KMS-11 (cell line): Measurements from ENCODE around the gene GTF2B.
"Not testable (repeated sequence)": the region's sequence is repeated elsewhere in the genome, so short reads cannot be mapped to it uniquely, and the experiment has no call there.

Experiments used
- H2AFZ ChIP-seq: fragments of 200-600 bp; sonication (generic); 2 replicates; pipeline ENCODE4 v1.6.1; 2016; ENCODE audit warnings: antibody characterized with exemption, mixed run types, low read depth
- H3K27ac ChIP-seq: fragments of 200-600 bp; sonication (generic); 2 replicates; pipeline ENCODE4 v1.6.1; 2016; ENCODE audit warnings: mild to moderate bottlenecking, mixed run types
- H3K27me3 ChIP-seq: fragments of 200-600 bp; sonication (generic); 2 replicates; pipeline ENCODE4 v1.6.1; 2017; ENCODE audit warnings: mild to moderate bottlenecking, low read depth, mixed run types, moderate library complexity; ENCODE audit not compliant: insufficient read depth
- H3K36me3 ChIP-seq: fragments of 200-600 bp; sonication (generic); 2 replicates; pipeline ENCODE4 v1.6.1; 2017; ENCODE audit warnings: mild to moderate bottlenecking, mixed run types; ENCODE audit not compliant: insufficient read depth
- H3K4me1 ChIP-seq: fragments of 200-600 bp; sonication (generic); 2 replicates; pipeline ENCODE4 v1.6.1; 2016; ENCODE audit warnings: mild to moderate bottlenecking, low read depth, mixed run types; ENCODE audit not compliant: poor library complexity, severe bottlenecking
- H3K4me2 ChIP-seq: fragments of 200-600 bp; sonication (generic); 2 replicates; pipeline ENCODE4 v1.7.0; 2016; ENCODE audit warnings: mild to moderate bottlenecking, mixed run types
- H3K4me3 ChIP-seq: fragments of 200-600 bp; sonication (generic); IDR thresholded peaks from 2 replicates; pipeline ENCODE4 v1.6.1; 2017; ENCODE audit warnings: low read depth, low read length, mixed read lengths; ENCODE audit not compliant: insufficient read depth
- H3K79me2 ChIP-seq: fragments of 200-600 bp; sonication (generic); 2 replicates; pipeline ENCODE4 v1.6.1; 2016; ENCODE audit warnings: low read depth, mixed run types; ENCODE audit not compliant: insufficient read depth
- H3K9ac ChIP-seq: fragments of 200-600 bp; sonication (generic); 2 replicates; pipeline ENCODE4 v1.6.1; 2016; ENCODE audit warnings: mild to moderate bottlenecking, mixed run types
- H4K20me1 ChIP-seq: fragments of 200-600 bp; sonication (generic); 2 replicates; pipeline ENCODE4 v1.6.1; 2016; ENCODE audit warnings: mild to moderate bottlenecking, mixed run types; ENCODE audit not compliant: insufficient read depth
- TF ChIP-seq, protein P1 (sequence below): fragments of 200-600 bp; sonication (generic); conservative IDR thresholded peaks from 2 replicates; pipeline ENCODE4 v1.6.1; 2017; ENCODE audit warnings: low read depth, mild to moderate bottlenecking, antibody characterized with exemption, low read length, moderate library complexity, mixed read lengths

Gene GTF2B

DNA sequence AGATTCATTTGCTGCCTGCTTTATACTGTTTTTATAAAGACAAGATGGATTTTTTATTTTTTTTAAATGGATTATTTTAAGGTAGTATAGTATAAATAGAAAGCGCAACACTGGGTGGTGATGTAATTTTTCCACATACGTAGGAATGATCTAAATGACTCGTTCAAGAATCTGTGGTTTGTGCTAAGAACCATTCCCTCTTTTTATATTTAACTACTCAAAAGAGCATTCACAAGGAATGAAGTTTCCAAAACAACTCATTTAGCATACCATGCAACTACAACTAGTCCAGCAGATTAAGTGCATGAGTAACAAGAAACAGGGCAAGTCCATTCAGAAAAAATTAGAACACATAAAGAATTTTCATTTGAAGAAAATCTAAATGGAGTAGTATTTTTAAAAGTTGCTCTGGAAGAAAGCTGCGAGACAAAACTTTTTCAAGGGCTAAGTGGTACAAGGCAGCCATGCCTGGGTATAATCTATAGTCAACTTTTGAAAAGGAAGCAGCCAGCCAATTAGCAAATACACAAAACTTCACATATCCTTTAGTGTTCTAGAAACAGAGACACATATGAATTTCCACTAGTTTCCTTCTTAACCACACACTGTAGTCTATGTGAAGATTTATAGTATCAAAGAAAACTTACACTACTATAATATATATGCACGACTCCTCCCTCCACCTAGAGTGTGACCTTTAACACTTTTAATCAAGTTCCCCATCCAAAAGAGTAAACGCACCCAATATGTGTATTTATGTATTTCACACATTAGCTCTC is 23.4 kb downstream of the GTF2B start:
- Histone ChIP-seq H3K27me3 (no peaks in the 10 kb centered on the region), H4K20me1 (no peaks in the 10 kb centered on the region), H3K36me3 (no peaks in the 10 kb centered on the region), H3K27ac (no peak overlapping the region), H2AFZ (no peak overlapping the region), H3K9ac (no peak overlapping the region), H3K79me2 (peaks cover 18% of the 10 kb centered on the region; the same call in 1 of the 2 replicates), H3K4me2 (no peak overlapping the region), H3K4me1 (no peaks in the 10 kb centered on the region), H3K4me3 (no peak overlapping the region)
- TF ChIP-seq, protein P1, sequence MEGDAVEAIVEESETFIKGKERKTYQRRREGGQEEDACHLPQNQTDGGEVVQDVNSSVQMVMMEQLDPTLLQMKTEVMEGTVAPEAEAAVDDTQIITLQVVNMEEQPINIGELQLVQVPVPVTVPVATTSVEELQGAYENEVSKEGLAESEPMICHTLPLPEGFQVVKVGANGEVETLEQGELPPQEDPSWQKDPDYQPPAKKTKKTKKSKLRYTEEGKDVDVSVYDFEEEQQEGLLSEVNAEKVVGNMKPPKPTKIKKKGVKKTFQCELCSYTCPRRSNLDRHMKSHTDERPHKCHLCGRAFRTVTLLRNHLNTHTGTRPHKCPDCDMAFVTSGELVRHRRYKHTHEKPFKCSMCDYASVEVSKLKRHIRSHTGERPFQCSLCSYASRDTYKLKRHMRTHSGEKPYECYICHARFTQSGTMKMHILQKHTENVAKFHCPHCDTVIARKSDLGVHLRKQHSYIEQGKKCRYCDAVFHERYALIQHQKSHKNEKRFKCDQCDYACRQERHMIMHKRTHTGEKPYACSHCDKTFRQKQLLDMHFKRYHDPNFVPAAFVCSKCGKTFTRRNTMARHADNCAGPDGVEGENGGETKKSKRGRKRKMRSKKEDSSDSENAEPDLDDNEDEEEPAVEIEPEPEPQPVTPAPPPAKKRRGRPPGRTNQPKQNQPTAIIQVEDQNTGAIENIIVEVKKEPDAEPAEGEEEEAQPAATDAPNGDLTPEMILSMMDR, result no peak

DNA sequence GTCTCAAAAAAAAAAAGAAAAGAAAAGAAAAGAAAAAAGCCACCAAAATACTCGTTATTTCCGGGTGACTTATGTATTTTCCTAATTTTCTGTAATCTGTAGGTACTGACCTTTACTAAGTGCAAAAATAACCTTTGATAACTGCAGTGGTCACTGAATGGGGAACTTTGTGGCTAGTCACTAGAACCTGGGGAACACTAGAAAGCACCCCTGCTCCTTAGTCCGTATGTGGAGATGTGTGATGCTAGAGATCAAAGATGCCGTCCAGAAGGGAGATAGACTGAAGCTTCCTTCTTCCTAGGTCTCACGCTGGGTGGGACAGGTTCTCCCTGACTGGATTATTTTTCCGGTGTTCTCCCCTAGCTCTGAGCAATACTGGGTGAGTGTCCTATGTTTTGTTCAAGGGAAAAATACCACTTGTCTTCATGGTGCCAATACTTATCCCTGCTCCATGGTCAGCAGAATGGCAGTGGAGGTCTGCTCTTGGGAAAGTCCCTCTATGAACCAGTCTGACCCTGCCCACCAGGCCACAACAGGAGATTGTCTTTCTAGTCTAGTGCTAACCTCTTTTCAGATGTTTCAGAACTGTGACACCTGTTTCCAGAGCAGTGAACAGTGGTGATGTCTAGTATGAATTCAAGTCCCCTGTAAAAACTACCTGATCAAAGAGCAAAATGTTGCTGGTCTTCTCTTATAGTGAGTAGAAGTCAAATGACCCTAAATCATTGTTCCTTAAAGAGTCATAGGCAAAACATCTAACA is 39.9 kb downstream of the GTF2B start:
- H3K27me3 ChIP-seq, result no peaks in the 10 kb centered on the region
- H3K4me2 ChIP-seq, result no peak overlapping the region
- H4K20me1 ChIP-seq, result no peaks in the 10 kb centered on the region
- no peaks in the 10 kb centered on the region for H3K36me3 ChIP-seq
- no peak overlapping the region for H3K4me3 ChIP-seq
- H3K79me2 ChIP-seq, result no peaks in the 10 kb centered on the region
- H3K27ac ChIP-seq, result no peak overlapping the region
- H3K9ac ChIP-seq, result no peak overlapping the region
- TF ChIP-seq, protein P1, result no peak
- H2AFZ ChIP-seq, result no peak overlapping the region
- H3K4me1 ChIP-seq, result no peaks in the 10 kb centered on the region

DNA sequence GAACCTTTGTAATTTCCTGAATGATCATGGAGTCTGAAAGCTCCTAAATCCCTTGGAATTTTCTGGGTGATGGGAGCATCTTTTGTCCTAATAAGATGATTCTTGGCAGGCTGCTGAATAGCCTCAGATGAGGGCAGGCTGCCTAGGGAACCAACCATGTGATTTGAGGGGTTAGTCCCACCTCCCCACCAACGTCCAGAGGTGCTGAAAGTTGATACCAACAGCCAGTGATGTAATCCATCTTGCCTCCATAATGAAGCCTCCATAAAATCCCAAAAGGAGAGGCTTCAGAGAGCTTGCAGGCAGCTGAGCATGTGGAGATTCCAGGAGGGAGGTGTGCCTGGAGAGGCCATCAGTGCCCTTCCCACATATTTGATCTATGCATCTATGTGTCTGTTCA is 43.7 kb downstream of the GTF2B start:
- H3K36me3 ChIP-seq, result no peaks in the 10 kb centered on the region
- H2AFZ ChIP-seq, result no peak overlapping the region
- no peaks in the 10 kb centered on the region for H4K20me1 ChIP-seq
- H3K4me3 ChIP-seq, result no peak overlapping the region
- H3K4me2 ChIP-seq, result no peak overlapping the region
- H3K4me1 ChIP-seq, result no peaks in the 10 kb centered on the region
- no peak overlapping the region for H3K9ac ChIP-seq
- H3K79me2 ChIP-seq, result no peaks in the 10 kb centered on the region
- H3K27ac ChIP-seq, result no peak overlapping the region
- TF ChIP-seq, protein P1, result no peak
- H3K27me3 ChIP-seq, result no peaks in the 10 kb centered on the region

DNA sequence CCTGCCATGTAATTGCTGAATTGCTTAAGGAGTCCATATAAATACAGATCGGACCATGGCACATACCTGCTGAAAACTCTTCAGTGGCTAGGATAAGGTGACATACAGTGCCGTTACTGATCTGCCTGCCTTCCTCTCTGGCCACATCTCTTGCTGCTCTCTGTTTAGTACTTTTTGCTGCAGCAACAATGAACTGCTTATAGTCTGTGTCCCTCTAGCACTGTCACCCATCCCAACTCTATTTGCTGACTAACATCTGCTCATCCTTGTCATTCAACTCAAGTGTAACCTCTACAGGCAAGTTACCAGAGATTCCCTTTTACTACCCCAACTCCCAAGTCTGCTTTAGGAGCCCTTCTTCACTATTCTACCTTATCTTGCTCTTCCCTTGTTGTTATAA is 65.6 kb downstream of the GTF2B start:
- Histone ChIP-seq H3K4me3 (no peak overlapping the region), H3K9ac (no peak overlapping the region), H3K27ac (no peak overlapping the region), H3K4me1 (no peaks in the 10 kb centered on the region), H2AFZ (no peak overlapping the region), H3K4me2 (no peak overlapping the region), H3K79me2 (no peaks in the 10 kb centered on the region), H4K20me1 (no peaks in the 10 kb centered on the region), H3K36me3 (no peaks in the 10 kb centered on the region), H3K27me3 (no peaks in the 10 kb centered on the region)
- TF ChIP-seq, protein P1, result no peak

DNA sequence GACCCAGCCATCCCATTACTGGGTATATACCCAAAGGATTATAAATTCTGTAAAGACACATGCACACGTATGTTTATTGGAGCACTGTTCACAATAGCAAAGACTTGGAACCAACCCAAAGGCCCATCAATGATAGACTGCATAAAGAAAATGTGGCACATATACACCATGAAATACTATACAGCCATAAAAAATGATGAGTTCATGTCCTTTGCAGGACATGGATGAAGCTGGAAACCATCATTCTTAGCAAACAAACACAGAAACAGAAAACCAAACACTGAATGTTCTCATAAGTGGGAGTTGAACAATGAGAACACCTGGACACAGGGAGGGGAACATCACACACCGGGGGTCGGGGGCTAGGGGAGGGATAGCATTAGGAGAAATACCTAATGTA is 71.7 kb downstream of the GTF2B start:
- not testable (repeated sequence) for H4K20me1 ChIP-seq

More for the DNA sequence above, 71.7 kb downstream of the GTF2B start:
- not testable (repeated sequence) for H3K27me3 ChIP-seq, H3K4me3 ChIP-seq, H3K4me1 ChIP-seq, H3K9ac ChIP-seq, H3K79me2 ChIP-seq, H3K36me3 ChIP-seq, H3K27ac ChIP-seq, H3K4me2 ChIP-seq, H2AFZ ChIP-seq
